ENCODE data around the gene CELF2.

Gene CELF2

DNA sequence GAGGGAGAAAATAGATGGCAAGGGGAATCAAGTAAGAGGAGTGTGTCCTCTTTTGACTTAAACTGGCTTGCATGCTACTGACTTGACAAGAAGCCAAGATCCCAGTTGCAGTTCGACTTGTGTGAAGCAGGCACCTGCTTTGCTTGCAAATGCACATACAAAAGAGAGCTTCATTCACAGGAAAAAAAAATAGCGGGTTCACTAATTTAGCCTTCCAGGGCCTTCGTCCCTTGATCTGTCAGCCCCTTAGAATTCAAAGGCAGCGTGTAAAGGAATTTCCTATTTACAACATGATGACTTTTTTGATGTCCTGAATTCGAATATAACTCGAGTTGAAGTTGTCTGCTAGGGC is 192.1 kb downstream of the CELF2 start:
- Histone ChIP-seq H3K4me1 (ENCODE audit: insufficient read depth, low read length) (peaks cover 38% of the 10 kb centered on the region), H3K36me3 (ENCODE audit: insufficient read depth, low read length) (peaks cover 44% of the 10 kb centered on the region), H3K9me3 (ENCODE audit: insufficient read depth, low read length, severe bottlenecking) (no peaks in the 10 kb centered on the region), H3K9ac (ENCODE audit: low read depth, low read length) (peak overlapping the region; percentile 41), H3K27me3 (ENCODE audit: insufficient read depth, low read length, poor library complexity) (no peaks in the 10 kb centered on the region), H3K27ac (ENCODE audit: low read length) (peak overlapping the region; percentile 78; the same call in 1 of the 2 replicates), H4K20me1 (ENCODE audit: insufficient read depth, low read length) (peaks cover 54% of the 10 kb centered on the region), H3K4me3 (ENCODE audit: low read depth in 1 of 2, low read length in 2 of 2) (no peak overlapping the region), H3K4me2 (ENCODE audit: insufficient read depth, low read length) (peak overlapping the region; percentile 55; the same call in 1 of the 2 replicates), H2AFZ (ENCODE audit: low read depth, low read length) (no peak overlapping the region), H3K79me2 (ENCODE audit: insufficient read depth, low read length) (peaks cover 100% of the 10 kb centered on the region)
- ATAC-seq (ENCODE audit: insufficient read depth, low read depth) (peak; percentile 68), DNase-seq (peak; percentile 56)
- TF ChIP-seq EZH2 (IDR thresholded peaks at IDR 0.05; ENCODE audit: borderline replicate concordance, low read depth, low read length, severe bottlenecking) = no peak
- TF ChIP-seq, protein P1, sequence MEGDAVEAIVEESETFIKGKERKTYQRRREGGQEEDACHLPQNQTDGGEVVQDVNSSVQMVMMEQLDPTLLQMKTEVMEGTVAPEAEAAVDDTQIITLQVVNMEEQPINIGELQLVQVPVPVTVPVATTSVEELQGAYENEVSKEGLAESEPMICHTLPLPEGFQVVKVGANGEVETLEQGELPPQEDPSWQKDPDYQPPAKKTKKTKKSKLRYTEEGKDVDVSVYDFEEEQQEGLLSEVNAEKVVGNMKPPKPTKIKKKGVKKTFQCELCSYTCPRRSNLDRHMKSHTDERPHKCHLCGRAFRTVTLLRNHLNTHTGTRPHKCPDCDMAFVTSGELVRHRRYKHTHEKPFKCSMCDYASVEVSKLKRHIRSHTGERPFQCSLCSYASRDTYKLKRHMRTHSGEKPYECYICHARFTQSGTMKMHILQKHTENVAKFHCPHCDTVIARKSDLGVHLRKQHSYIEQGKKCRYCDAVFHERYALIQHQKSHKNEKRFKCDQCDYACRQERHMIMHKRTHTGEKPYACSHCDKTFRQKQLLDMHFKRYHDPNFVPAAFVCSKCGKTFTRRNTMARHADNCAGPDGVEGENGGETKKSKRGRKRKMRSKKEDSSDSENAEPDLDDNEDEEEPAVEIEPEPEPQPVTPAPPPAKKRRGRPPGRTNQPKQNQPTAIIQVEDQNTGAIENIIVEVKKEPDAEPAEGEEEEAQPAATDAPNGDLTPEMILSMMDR (IDR thresholded peaks at IDR 0.05; ENCODE audit: borderline replicate concordance, extremely low read depth, low read length, poor library complexity, severe bottlenecking) = no peak

DNA sequence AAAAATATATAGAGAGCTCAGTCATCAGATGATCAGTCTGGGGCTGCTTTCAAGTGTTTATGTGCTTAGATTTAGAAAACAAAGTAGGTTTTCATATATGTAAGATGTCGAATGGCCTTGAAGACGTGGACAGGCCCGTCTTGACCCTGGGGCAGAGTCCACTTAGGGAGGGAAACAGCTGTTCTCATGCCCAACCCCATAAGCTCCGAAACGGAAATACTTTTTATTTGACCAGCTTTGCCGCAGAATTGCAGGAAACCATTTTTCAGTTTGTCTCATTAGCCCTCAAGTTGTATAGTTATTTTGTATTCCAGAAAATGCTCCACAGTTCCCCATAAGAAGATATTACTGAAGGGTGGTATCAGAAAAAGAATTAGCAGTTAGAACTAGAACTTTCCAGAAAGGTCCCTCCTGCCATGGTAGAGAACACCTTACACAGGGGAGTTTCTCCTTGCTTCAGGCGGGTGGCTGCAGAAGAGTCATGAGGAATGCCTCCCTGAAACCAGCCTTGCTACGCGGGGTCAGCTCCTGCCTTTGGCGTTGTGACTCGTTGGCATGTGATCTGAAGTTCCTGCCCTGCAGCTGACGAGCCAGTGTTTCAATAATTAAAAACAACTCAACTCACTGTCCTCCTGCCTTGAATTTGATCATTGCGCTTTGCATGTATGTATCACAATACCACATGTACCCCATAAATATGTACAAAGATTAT is 192.7 kb downstream of the CELF2 start:
- Histone ChIP-seq H3K79me2 (ENCODE audit: insufficient read depth, low read length) (peaks cover 100% of the 10 kb centered on the region), H3K4me1 (ENCODE audit: insufficient read depth, low read length) (peaks cover 38% of the 10 kb centered on the region), H3K27me3 (ENCODE audit: insufficient read depth, low read length, poor library complexity) (no peaks in the 10 kb centered on the region), H3K4me3 (ENCODE audit: low read depth in 1 of 2, low read length in 2 of 2) (no peak overlapping the region), H3K36me3 (ENCODE audit: insufficient read depth, low read length) (peaks cover 42% of the 10 kb centered on the region), H3K9me3 (ENCODE audit: insufficient read depth, low read length, severe bottlenecking) (no peaks in the 10 kb centered on the region), H4K20me1 (ENCODE audit: insufficient read depth, low read length) (peaks cover 53% of the 10 kb centered on the region), H3K9ac (ENCODE audit: low read depth, low read length) (no peak overlapping the region), H3K4me2 (ENCODE audit: insufficient read depth, low read length) (no peak overlapping the region), H2AFZ (ENCODE audit: low read depth, low read length) (no peak overlapping the region), H3K27ac (ENCODE audit: low read length) (peak overlapping the region; percentile 78)
- TF ChIP-seq, protein P1 (IDR thresholded peaks at IDR 0.05; ENCODE audit: borderline replicate concordance, extremely low read depth, low read length, poor library complexity, severe bottlenecking) = no peak
- no peak for TF ChIP-seq EZH2 (IDR thresholded peaks at IDR 0.05; ENCODE audit: borderline replicate concordance, low read depth, low read length, severe bottlenecking)
- ATAC-seq (ENCODE audit: insufficient read depth, low read depth) = no peak
- no peak for DNase-seq

DNA sequence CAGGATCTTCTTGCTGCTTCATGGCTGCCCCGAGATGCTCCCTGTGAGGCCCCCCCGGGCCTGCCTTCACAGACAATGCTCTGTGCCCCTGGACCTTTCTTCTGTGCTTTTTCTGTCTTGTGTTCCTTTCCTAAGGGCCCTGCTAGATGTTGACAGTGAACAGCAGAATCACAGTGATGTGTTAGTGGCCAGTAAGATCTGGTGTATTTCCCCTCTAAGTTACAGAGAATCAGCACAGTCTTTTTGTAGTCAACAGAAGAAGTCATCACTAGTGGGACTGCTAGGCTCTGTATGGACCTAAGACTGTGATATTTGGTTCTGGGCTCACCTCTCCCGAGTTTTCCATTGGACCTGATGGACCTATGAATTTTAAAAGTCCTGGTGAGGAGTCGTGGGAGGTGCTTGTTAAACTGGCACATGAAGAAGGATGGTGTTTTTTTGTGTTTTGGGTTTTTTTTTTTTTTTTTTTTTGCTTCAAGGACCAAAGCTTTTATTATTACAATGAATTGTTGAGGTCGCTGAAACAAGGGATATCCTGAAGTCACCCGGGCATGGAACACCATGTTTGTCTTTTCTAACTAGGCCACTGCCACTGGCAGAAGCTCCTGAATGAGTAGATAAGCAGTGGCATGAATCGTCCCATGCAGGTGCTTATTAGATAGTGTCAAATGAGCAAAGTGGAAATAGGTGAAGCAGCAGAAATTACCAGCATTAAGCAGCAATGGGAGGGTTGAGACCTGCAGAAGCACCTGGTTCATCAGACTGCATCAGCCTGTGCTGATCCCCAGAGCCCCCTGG is 194.8 kb downstream of the CELF2 start:
- DNase-seq = no peak
- H3K27ac ChIP-seq (ENCODE audit: low read length) = peak overlapping the region; percentile 35; the same call in 1 of the 2 replicates

More for the DNA sequence above, 194.8 kb downstream of the CELF2 start:
- ATAC-seq (ENCODE audit: insufficient read depth, low read depth) = no peak
- no peak overlapping the region for H3K4me3 ChIP-seq (ENCODE audit: low read depth in 1 of 2, low read length in 2 of 2)
- no peak overlapping the region for H2AFZ ChIP-seq (ENCODE audit: low read depth, low read length)
- H3K9ac ChIP-seq (ENCODE audit: low read depth, low read length) = no peak overlapping the region
- no peaks in the 10 kb centered on the region for H3K27me3 ChIP-seq (ENCODE audit: insufficient read depth, low read length, poor library complexity)
- H4K20me1 ChIP-seq (ENCODE audit: insufficient read depth, low read length) = peaks cover 49% of the 10 kb centered on the region
- H3K36me3 ChIP-seq (ENCODE audit: insufficient read depth, low read length) = peaks cover 49% of the 10 kb centered on the region
- H3K4me1 ChIP-seq (ENCODE audit: insufficient read depth, low read length) = peaks cover 38% of the 10 kb centered on the region
- no peaks in the 10 kb centered on the region for H3K9me3 ChIP-seq (ENCODE audit: insufficient read depth, low read length, severe bottlenecking)
- H3K4me2 ChIP-seq (ENCODE audit: insufficient read depth, low read length) = no peak overlapping the region
- peaks cover 98% of the 10 kb centered on the region for H3K79me2 ChIP-seq (ENCODE audit: insufficient read depth, low read length)
- TF ChIP-seq, protein P1 (IDR thresholded peaks at IDR 0.05; ENCODE audit: borderline replicate concordance, extremely low read depth, low read length, poor library complexity, severe bottlenecking) = no peak
- TF ChIP-seq EZH2 (IDR thresholded peaks at IDR 0.05; ENCODE audit: borderline replicate concordance, low read depth, low read length, severe bottlenecking) = no peak

Measured in DND-41 (cell line).